ENCODE data around the gene AS3MT.

The AS3MT gene

GRCh38 chr10:102914781-102915180 lies 45.5 kb downstream of the AS3MT start:
- TF ChIP-seq CTCF (IDR thresholded peaks at IDR 0.05; ENCODE audit: insufficient read depth, low read depth, low read length, missing control alignments), result no peak
- no peak overlapping the region for H3K4me3 ChIP-seq (ENCODE audit: low read depth, low read length)
- no peak for DNase-seq (ENCODE audit: low read depth)

- no peak overlapping the region for H3K4me3 ChIP-seq (ENCODE audit: low read depth, low read length)
- no peak for TF ChIP-seq CTCF (IDR thresholded peaks at IDR 0.05; ENCODE audit: insufficient read depth, low read depth, low read length, missing control alignments)
- DNase-seq (ENCODE audit: low read depth), result no peak
These were observed 46.9 kb downstream of the AS3MT start for GRCh38 chr10:102916173-102916572.

- peak; percentile 94 for TF ChIP-seq CTCF (IDR thresholded peaks at IDR 0.05; ENCODE audit: insufficient read depth, low read depth, low read length, missing control alignments)
- DNase-seq (ENCODE audit: low read depth), result peak; percentile 89
- peak overlapping the region; percentile 67 for H3K4me3 ChIP-seq (ENCODE audit: low read depth, low read length)
These were observed 48.2 kb downstream of the AS3MT start for GRCh38 chr10:102917314-102917961.

- peak; percentile 100 for DNase-seq (ENCODE audit: low read depth)
- peak within 1 kb of the TSS; percentile 71 for H3K4me3 ChIP-seq (ENCODE audit: low read depth, low read length)
- TF ChIP-seq CTCF (IDR thresholded peaks at IDR 0.05; ENCODE audit: insufficient read depth, low read depth, low read length, missing control alignments), result no peak
These were observed 48.9 kb downstream of the AS3MT start, which contains the start of gene CNNM2 for GRCh38 chr10:102917962-102918816. TSS of gene CNNM2 (plus strand) at chr10:102918294. CDS start at chr10:102918481, 187 bp downstream.

GRCh38 chr10:102918817-102919245 lies 49.6 kb downstream of the AS3MT start:
- H3K4me3 ChIP-seq (ENCODE audit: low read depth, low read length), result peak overlapping the region; percentile 71
- no peak for TF ChIP-seq CTCF (IDR thresholded peaks at IDR 0.05; ENCODE audit: insufficient read depth, low read depth, low read length, missing control alignments)
- peak; percentile 45 for DNase-seq (ENCODE audit: low read depth)

- DNase-seq (ENCODE audit: low read depth), result peak; percentile 27
- no peak for TF ChIP-seq CTCF (IDR thresholded peaks at IDR 0.05; ENCODE audit: insufficient read depth, low read depth, low read length, missing control alignments)
- peak overlapping the region; percentile 71 for H3K4me3 ChIP-seq (ENCODE audit: low read depth, low read length)
These were observed 50.1 kb downstream of the AS3MT start for GRCh38 chr10:102919246-102919959.
